SK-N-SH (cell line): ENCODE measurements around the gene HS3ST3A1. TPM values are rescaled to one million over a fixed set of nuclear protein-coding genes. Genes with fewer than 3 reads are reported as not detected.

Experiments used
- CTCF ChIA-PET: fragments of 300-600, 350-600 bp; formaldehyde crosslinking; extraction: SDS; loops from one replicate; lab custom pipeline; 2021; lab: Yijun Ruan, JAX
- POLR2A ChIA-PET: fragments of 350-600 bp; sonication (Branson Sonifier 250); formaldehyde crosslinking; extraction: SDS; loops from one replicate; lab custom pipeline; 2020; ENCODE audit warnings: antibody characterized with exemption, inconsistent platforms; lab: Yijun Ruan, JAX
- DNase-seq: peaks from one replicate; pipeline ENCODE4 v3.0.0; 2012
- H2AFZ ChIP-seq: fragments of 200-600 bp; sonication (generic); 2 replicates; pipeline ENCODE4 v1.8.1; 2016; ENCODE audit warnings: antibody characterized with exemption, mild to moderate bottlenecking, low read depth
- H3F3A ChIP-seq: fragments of 200-600 bp; sonication (generic); replicated peaks from 2 replicates; pipeline ENCODE3; 2016; ENCODE audit warnings: antibody characterized with exemption, mild to moderate bottlenecking; ENCODE audit not compliant: insufficient read depth
- H3K27ac ChIP-seq, 2 experiments: fragments of 200-500 bp in 1 of 2; fragments of 200-600 bp in 1 of 2; sonication (Bioruptor generic) in 1 of 2; sonication (generic), shearing (Covaris generic) in 1 of 2; 2 replicates each; pipeline versions ENCODE4 v1.5.1 to v1.6.1; 2014 to 2016; ENCODE audit warnings: low read depth in 2 of 2, inconsistent platforms in 1 of 2, low read length in 1 of 2, mild to moderate bottlenecking in 1 of 2, mixed read lengths in 1 of 2
- H3K27me3 ChIP-seq: fragments of 200-600 bp; sonication (generic), shearing (Covaris generic); 2 replicates; pipeline ENCODE4 v1.6.1; 2016; ENCODE audit warnings: mixed run types; ENCODE audit not compliant: insufficient read depth
- H3K36me3 ChIP-seq, 2 experiments: fragments of 200-500 bp in 1 of 2; fragments of 200-600 bp in 1 of 2; sonication (Bioruptor generic) in 1 of 2; sonication (generic) in 1 of 2; replicated peaks in 1 of 2; 2 replicates each; pipeline versions ENCODE3 to v1.5.1; 2014 to 2016; ENCODE audit warnings: low read length in 1 of 2, mild to moderate bottlenecking in 1 of 2; ENCODE audit not compliant: insufficient read depth in 2 of 2, control insufficient read depth in 1 of 2
- H3K4me1 ChIP-seq, 2 experiments: fragments of 200-500 bp in 1 of 2; fragments of 200-600 bp in 1 of 2; sonication (Bioruptor generic) in 1 of 2; sonication (generic), shearing (Covaris generic) in 1 of 2; 2 replicates each; pipeline versions ENCODE4 v1.5.1 to v1.6.1; 2014 to 2016; ENCODE audit warnings: low read depth in 1 of 2, low read length in 1 of 2, mixed run types in 1 of 2; ENCODE audit not compliant: insufficient read depth in 2 of 2, control insufficient read depth in 1 of 2
- H3K4me2 ChIP-seq: fragments of 200-600 bp; sonication (generic), shearing (Covaris generic); 2 replicates; pipeline ENCODE4 v1.6.1; 2017; ENCODE audit warnings: mixed run types
- H3K4me3 ChIP-seq, 2 experiments: fragments of 200-500 bp in 1 of 2; fragments of 200-600 bp in 1 of 2; sonication (Bioruptor generic) in 1 of 2; sonication (generic), shearing (Covaris generic) in 1 of 2; 2 replicates each; pipeline versions ENCODE4 v1.5.1 to v1.8.1; 2014 to 2016; ENCODE audit warnings: low read depth in 2 of 2, inconsistent platforms in 1 of 2, low read length in 1 of 2, mild to moderate bottlenecking in 1 of 2, mixed read lengths in 1 of 2, moderate library complexity in 1 of 2
- H3K79me2 ChIP-seq: fragments of 200-600 bp; sonication (generic); 2 replicates; pipeline ENCODE4 v1.8.1; 2017; ENCODE audit warnings: mild to moderate bottlenecking; ENCODE audit not compliant: insufficient read depth
- H3K9ac ChIP-seq: fragments of 200-600 bp; sonication (generic); 2 replicates; pipeline ENCODE4 v1.6.1; 2017; ENCODE audit warnings: mixed run types
- H3K9me2 ChIP-seq: fragments of 200-600 bp; sonication (generic); 2 replicates; pipeline ENCODE4 v1.6.1; 2017; ENCODE audit warnings: mixed run types
- H3K9me3 ChIP-seq: fragments of 200-600 bp; sonication (generic); 2 replicates; pipeline ENCODE4 v1.6.1; 2017; ENCODE audit warnings: mixed run types, mild to moderate bottlenecking, moderate library complexity
- H4K20me1 ChIP-seq: fragments of 200-600 bp; sonication (generic); 2 replicates; pipeline ENCODE4 v1.6.1; 2017; ENCODE audit warnings: mild to moderate bottlenecking, mixed run types; ENCODE audit not compliant: insufficient read depth
- ELF1 ChIP-seq: IDR thresholded peaks from 2 replicates; pipeline ENCODE4 v1.4.0; 2012
- EP300 ChIP-seq, 2 experiments: IDR thresholded peaks; 2 replicates each; pipeline versions ENCODE4 v1.4.0 to v1.6.1; 2012; ENCODE audit warnings: borderline replicate concordance in 1 of 2, low read depth in 1 of 2, low read length in 1 of 2
- FOXJ3 ChIP-seq: sonication (generic); formaldehyde crosslinking; IDR thresholded peaks from 2 replicates; pipeline ENCODE4 v1.5.1; 2020; ENCODE audit warnings: mild to moderate bottlenecking, missing genetic modification reagents
- FOXM1 ChIP-seq: IDR thresholded peaks from 2 replicates; pipeline ENCODE4 v1.4.0; 2012; ENCODE audit warnings: low read depth, mild to moderate bottlenecking
- GABPA ChIP-seq: IDR thresholded peaks from 2 replicates; pipeline ENCODE4 v1.4.0; 2012; ENCODE audit warnings: low read depth, mild to moderate bottlenecking
- GATA2 ChIP-seq: sonication (generic); formaldehyde crosslinking; IDR thresholded peaks from 2 replicates; pipeline ENCODE4 v1.5.0; 2020; ENCODE audit warnings: mild to moderate bottlenecking, missing genetic modification reagents
- JUND ChIP-seq: IDR thresholded peaks from 2 replicates; pipeline ENCODE4 v1.4.0; 2012
- NFIC ChIP-seq: IDR thresholded peaks from 2 replicates; pipeline ENCODE4 v1.4.0; 2012; ENCODE audit warnings: borderline replicate concordance
- NRF1 ChIP-seq: IDR thresholded peaks from 2 replicates; pipeline ENCODE4 v1.6.1; 2012; ENCODE audit warnings: low read depth, mild to moderate bottlenecking, low read length
- POLR2AphosphoS5 ChIP-seq: IDR thresholded peaks from 2 replicates; pipeline ENCODE4 v1.6.1; 2012; ENCODE audit warnings: low read depth, low read length
- RCOR1 ChIP-seq: fragments of 150-350 bp; IDR thresholded peaks from 2 replicates; pipeline ENCODE4 v1.6.1; 2017; ENCODE audit warnings: antibody characterized with exemption, low read length
- RFX5 ChIP-seq: IDR thresholded peaks from 2 replicates; pipeline ENCODE4 v1.6.1; 2012; ENCODE audit warnings: mild to moderate bottlenecking, improper control_type of control experiment, low read length
- RXRA ChIP-seq: IDR thresholded peaks from 2 replicates; pipeline ENCODE4 v1.4.0; 2012; ENCODE audit warnings: low read depth, mild to moderate bottlenecking, borderline replicate concordance
- TAF1 ChIP-seq: IDR thresholded peaks from 2 replicates; pipeline ENCODE4 v1.6.1; 2012; ENCODE audit warnings: low read depth, mild to moderate bottlenecking, low read length, moderate library complexity, borderline replicate concordance
- TCF12 ChIP-seq: IDR thresholded peaks from 2 replicates; pipeline ENCODE4 v1.4.0; 2012
- TEAD4 ChIP-seq: IDR thresholded peaks from 2 replicates; pipeline ENCODE4 v1.4.0; 2012; ENCODE audit warnings: mild to moderate bottlenecking, borderline replicate concordance; ENCODE audit not compliant: insufficient read depth
- WGBS: methylation state at CpG from one replicate; pipeline ENCODE4 v1.1.6; 2017; ENCODE audit warnings: low lambda C conversion rate; 5-methylcytosine and 5-hydroxymethylcytosine counted together
- polyA plus RNA-seq, 3 experiments: library from polyadenylated mRNA; depleted of rRNA; stranded (reverse); fragments of >200 nt; gene quantifications; 2 replicates each; pipeline ENCODE4 v1.2.3, GENCODE V29; 2012
- TF ChIP-seq, protein P1 (sequence below): IDR thresholded peaks from 2 replicates; pipeline ENCODE4 v1.6.1; 2012; ENCODE audit warnings: mild to moderate bottlenecking, low read depth, low read length, moderate library complexity
- TF ChIP-seq, protein P2 (sequence below): IDR thresholded peaks from 2 replicates; pipeline ENCODE4; 2012
- TF ChIP-seq, protein P3 (sequence below): fragments of 150-350 bp; IDR thresholded peaks from 2 replicates; pipeline ENCODE4 v1.6.1; 2017; ENCODE audit warnings: antibody characterized with exemption, low read length, low read depth, borderline replicate concordance
- TF ChIP-seq, protein P4 (sequence below): fragments of 200-600 bp; sonication (generic); IDR thresholded peaks from 2 replicates; pipeline ENCODE4 v1.6.1; 2017; ENCODE audit warnings: antibody characterized with exemption, mild to moderate bottlenecking, moderate library complexity

Gene HS3ST3A1
- polyA plus RNA-seq, 1 of the 3 experiments (the other 2 are of a cell fraction) = 22.6 TPM

DNA sequence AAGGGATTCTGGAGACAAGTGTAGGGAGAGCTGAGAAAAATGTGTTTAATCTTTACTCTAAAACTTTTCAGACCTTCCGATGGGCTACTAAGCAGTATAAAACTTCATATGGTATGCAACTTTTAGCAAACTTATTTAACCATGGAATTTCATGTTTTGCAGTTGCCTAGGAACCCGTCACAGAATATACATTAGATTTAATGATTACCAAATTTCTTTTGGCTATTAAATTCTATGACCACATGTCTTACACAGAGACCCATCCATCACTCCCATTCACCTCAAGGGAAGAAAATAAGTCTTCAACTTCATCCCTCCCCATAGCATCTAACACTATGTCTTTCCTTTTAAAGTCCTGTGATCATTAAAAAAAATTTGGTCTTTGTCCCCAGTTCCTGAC is 54.9 kb downstream of the HS3ST3A1 start:
- Histone ChIP-seq H3K9ac (no peak overlapping the region), H2AFZ (no peak overlapping the region), H3K4me2 (no peak overlapping the region), H3F3A (peaks cover 50% of the 10 kb centered on the region), H3K36me3 (peaks cover 0 to 38% of the 10 kb centered on the region in 2 experiments), H3K27me3 (no peaks in the 10 kb centered on the region), H3K4me3 (no peak overlapping the region), H3K9me2 (no peaks in the 10 kb centered on the region), H3K79me2 (peaks cover 81% of the 10 kb centered on the region), H3K4me1 (peaks cover 4 to 22% of the 10 kb centered on the region in 2 experiments), H3K9me3 (no peaks in the 10 kb centered on the region), H3K27ac (peak overlapping the region in 1 of 2 experiments; percentile 33; a peak in 2 of 4 replicates), H4K20me1 (no peaks in the 10 kb centered on the region)
- CTCF ChIA-PET = interaction anchor here (1.3 kb wide), 1 partner anchor 16 kb away, joined by 5 read pairs; no protein-coding TSS in a partner anchor
- 93% methylated on average over 2 of the region's 2 CpGs for WGBS
- TF ChIP-seq FOXJ3 (CRISPR knock-in tag) (no peak), NFIC (no peak), RFX5 (no peak), TEAD4 (no peak), RXRA (no peak), ELF1 (no peak), POLR2AphosphoS5 (no peak), JUND (no peak), TCF12 (no peak), EP300 (IDR thresholded peaks at IDR 0.05; ENCODE audit: borderline replicate concordance in 1 of 2, low read depth in 1 of 2, low read length in 1 of 2) (no peak), GABPA (no peak), RCOR1 (no peak), TAF1 (no peak), NRF1 (no peak), GATA2 (CRISPR knock-in tag) (no peak), FOXM1 (no peak)
- TF ChIP-seq, protein P1, sequence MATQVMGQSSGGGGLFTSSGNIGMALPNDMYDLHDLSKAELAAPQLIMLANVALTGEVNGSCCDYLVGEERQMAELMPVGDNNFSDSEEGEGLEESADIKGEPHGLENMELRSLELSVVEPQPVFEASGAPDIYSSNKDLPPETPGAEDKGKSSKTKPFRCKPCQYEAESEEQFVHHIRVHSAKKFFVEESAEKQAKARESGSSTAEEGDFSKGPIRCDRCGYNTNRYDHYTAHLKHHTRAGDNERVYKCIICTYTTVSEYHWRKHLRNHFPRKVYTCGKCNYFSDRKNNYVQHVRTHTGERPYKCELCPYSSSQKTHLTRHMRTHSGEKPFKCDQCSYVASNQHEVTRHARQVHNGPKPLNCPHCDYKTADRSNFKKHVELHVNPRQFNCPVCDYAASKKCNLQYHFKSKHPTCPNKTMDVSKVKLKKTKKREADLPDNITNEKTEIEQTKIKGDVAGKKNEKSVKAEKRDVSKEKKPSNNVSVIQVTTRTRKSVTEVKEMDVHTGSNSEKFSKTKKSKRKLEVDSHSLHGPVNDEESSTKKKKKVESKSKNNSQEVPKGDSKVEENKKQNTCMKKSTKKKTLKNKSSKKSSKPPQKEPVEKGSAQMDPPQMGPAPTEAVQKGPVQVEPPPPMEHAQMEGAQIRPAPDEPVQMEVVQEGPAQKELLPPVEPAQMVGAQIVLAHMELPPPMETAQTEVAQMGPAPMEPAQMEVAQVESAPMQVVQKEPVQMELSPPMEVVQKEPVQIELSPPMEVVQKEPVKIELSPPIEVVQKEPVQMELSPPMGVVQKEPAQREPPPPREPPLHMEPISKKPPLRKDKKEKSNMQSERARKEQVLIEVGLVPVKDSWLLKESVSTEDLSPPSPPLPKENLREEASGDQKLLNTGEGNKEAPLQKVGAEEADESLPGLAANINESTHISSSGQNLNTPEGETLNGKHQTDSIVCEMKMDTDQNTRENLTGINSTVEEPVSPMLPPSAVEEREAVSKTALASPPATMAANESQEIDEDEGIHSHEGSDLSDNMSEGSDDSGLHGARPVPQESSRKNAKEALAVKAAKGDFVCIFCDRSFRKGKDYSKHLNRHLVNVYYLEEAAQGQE = no peak
- TF ChIP-seq, protein P2, sequence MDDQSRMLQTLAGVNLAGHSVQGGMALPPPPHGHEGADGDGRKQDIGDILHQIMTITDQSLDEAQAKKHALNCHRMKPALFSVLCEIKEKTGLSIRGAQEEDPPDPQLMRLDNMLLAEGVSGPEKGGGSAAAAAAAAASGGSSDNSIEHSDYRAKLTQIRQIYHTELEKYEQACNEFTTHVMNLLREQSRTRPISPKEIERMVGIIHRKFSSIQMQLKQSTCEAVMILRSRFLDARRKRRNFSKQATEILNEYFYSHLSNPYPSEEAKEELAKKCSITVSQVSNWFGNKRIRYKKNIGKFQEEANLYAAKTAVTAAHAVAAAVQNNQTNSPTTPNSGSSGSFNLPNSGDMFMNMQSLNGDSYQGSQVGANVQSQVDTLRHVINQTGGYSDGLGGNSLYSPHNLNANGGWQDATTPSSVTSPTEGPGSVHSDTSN = no peak
- TF ChIP-seq, protein P3, sequence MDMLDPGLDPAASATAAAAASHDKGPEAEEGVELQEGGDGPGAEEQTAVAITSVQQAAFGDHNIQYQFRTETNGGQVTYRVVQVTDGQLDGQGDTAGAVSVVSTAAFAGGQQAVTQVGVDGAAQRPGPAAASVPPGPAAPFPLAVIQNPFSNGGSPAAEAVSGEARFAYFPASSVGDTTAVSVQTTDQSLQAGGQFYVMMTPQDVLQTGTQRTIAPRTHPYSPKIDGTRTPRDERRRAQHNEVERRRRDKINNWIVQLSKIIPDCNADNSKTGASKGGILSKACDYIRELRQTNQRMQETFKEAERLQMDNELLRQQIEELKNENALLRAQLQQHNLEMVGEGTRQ = no peak
- TF ChIP-seq, protein P4, sequence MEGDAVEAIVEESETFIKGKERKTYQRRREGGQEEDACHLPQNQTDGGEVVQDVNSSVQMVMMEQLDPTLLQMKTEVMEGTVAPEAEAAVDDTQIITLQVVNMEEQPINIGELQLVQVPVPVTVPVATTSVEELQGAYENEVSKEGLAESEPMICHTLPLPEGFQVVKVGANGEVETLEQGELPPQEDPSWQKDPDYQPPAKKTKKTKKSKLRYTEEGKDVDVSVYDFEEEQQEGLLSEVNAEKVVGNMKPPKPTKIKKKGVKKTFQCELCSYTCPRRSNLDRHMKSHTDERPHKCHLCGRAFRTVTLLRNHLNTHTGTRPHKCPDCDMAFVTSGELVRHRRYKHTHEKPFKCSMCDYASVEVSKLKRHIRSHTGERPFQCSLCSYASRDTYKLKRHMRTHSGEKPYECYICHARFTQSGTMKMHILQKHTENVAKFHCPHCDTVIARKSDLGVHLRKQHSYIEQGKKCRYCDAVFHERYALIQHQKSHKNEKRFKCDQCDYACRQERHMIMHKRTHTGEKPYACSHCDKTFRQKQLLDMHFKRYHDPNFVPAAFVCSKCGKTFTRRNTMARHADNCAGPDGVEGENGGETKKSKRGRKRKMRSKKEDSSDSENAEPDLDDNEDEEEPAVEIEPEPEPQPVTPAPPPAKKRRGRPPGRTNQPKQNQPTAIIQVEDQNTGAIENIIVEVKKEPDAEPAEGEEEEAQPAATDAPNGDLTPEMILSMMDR = no peak
- no peak for DNase-seq
- POLR2A ChIA-PET = no interaction called here
